HG02981 (cell line): ENCODE measurements around the gene TBP.
"Not testable (repeated sequence)": the region's sequence is repeated elsewhere in the genome, so short reads cannot be mapped to it uniquely, and the experiment has no call there.

Source experiments
- ATAC-seq: cut with Tn5 transposase; IDR thresholded peaks from one replicate; pipeline ENCODE4 v1.9.1; 2021; ENCODE audit warnings: mild to moderate bottlenecking, moderate library complexity; ENCODE audit not compliant: unreplicated experiment

TBP gene

DNA sequence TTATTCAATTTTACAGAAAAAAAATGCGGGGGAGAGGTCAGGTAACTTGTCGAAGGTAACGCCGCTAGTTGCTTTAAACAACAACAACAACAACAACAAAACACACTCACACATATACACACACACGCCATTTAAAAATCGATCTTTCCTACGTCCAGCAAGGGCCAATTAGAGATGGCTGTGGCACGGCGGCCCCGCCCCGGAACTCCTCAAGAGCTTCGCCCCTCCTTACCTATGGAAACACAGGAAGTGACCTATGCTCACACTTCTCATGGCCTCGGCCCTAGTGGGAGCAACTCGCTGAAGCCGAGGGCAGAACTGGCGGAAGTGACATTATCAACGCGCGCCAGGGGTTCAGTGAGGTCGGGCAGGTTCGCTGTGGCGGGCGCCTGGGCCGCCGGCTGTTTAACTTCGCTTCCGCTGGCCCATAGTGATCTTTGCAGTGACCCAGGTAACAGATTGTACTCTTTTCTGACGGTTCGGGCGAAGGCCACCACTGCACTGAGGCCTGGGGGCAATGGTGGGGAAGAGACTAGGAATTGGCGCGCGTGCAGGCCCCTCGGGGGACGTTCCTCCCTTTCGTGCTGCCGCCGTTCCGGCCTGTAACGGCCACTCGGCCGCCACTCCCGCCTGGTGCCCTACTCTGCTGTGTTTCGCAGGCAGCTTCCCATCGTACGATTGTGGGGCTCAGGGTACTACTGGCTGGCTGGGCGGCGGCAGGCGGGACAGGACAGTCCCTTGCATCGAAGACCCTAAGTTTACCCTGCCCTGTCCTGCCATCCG lies at the start of gene TBP:
TSS of gene TBP (plus strand) at position 357 of the 783 bp plus-strand sequence. CDS start 2,661 bp downstream, outside the sequence.
- peak; percentile 96 for ATAC-seq

DNA sequence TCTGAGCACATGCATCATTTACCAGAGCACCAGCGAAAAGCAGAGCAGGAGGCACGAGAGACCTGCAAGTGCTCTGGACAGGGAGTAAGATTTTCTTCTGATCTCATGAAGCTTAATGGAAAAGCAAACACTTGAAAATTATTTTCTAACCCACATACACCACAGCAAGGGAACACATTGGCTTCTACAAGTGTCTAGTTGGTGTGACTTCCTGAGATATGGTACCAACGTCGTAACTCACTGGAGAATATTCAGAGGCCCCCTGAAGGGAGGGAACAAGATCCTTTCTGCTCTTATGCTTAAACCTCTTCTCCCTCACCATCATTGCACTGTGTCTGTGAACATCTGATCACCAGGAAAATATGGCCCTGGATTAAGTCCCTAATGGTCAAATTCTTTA lies 49.7 kb upstream of the TBP start:
- no peak for ATAC-seq

DNA sequence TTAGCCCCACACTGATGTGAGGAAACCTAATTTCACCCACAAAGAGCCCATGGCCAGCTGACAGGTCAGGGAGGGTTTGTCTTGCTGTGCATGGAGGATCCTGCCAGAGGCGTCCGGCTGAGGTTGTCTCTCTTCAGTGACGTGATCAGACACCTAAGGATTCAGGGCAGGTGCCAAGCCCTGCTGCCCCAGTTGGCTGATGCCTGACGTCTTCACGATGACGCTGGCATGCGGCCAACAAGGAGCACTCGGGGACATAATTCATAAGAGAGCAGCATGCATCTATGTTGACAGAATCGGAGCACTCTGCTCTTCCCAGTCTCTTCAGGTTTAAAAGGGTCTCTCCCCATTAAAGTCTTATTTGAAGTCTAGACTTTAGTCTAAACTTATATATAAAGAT lies 48.9 kb upstream of the TBP start:
- ATAC-seq = no peak

DNA sequence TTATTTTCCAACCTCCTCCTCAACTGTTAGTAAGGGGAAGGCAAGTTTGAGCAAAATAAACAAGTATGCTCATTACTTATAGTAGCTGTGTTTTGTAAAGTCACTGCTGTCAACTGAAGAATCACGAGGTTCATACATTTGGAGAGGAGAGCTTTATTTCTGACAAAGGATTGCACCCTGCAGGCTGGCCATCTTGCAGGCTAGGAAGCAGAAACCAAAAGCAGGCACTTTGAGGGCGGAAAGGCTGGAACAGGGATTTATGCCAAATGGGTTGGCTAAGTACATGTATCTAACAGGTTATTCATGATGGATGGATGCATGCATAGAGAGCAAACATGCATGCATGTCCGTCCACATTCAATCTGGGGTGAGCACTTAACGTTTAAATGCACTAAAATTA lies 47.7 kb upstream of the TBP start:
- no peak for ATAC-seq

DNA sequence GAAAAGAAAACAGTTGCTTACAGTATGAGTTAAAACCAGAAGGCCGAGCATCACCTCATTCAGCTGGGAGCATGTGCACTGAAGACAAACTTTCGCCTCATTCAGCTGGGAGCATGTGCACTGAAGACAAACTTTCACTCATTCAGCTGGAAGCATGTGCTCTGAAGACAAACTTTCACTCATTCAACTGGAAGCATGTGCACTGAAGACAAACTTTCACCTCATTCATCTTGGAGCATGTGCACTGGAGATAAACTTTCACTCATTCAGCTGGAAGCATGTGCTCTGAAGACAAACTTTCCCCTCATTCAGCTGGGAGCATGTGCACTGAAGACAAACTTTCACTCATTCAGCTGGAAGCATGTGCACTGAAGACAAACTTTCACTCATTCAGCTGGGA lies 46.4 kb upstream of the TBP start:
- ATAC-seq = not testable (repeated sequence)

DNA sequence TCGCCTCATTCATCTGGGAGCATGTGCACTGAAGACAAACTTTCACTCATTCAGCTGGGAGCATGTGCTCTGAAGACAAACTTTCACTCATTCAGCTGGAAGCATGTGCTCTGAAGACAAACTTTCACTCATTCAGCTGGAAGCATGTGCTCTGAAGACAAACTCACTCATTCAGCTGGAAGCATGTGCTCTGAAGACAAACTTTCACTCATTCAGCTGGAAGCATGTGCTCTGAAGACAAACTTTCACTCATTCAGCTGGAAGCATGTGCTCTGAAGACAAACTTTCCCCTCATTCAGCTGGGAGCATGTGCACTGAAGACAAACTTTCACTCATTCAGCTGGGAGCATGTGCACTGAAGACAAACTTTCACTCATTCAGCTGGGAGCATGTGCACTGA lies 45.9 kb upstream of the TBP start:
- not testable (repeated sequence) for ATAC-seq

DNA sequence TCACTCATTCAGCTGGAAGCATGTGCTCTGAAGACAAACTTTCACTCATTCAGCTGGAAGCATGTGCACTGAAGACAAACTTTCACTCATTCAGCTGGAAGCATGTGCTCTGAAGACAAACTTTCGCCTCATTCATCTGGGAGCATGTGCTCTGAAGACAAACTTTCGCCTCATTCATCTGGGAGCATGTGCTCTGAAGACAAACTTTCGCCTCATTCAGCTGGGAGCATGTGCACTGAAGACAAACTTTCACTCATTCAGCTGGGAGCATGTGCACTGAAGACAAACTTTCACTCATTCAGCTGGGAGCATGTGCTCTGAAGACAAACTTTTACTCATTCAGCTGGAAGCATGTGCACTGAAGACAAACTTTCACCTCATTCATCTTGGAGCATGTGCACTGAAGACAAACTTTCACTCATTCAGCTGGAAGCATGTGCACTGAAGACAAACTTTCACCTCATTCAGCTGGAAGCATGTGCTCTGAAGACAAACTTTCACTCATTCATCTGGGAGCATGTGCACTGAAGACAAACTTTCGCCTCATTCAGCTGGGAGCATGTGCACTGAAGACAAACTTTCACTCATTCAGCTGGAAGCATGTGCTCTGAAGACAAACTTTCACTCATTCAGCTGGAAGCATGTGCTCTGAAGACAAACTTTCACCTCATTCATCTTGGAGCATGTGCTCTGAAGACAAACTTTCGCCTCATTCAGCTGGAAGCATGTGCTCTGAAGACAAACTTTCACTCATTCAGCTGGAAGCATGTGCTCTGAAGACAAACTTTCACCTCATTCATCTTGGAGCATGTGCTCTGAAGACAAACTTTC lies 45.1 kb upstream of the TBP start:
- ATAC-seq = not testable (repeated sequence)

DNA sequence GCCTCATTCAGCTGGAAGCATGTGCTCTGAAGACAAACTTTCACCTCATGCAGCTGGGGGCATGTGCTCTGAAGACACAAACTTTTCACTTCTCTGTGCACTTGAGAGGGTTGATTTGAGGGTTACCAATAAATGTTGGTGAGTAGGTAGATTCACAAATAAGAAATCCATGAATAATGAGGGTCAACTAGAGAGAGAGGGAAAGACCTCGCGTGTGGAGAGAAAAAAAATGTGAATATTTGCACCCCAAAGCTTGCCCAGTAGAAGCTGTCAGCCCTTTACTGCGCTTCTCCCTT lies 44.5 kb upstream of the TBP start:
- ATAC-seq = no peak

DNA sequence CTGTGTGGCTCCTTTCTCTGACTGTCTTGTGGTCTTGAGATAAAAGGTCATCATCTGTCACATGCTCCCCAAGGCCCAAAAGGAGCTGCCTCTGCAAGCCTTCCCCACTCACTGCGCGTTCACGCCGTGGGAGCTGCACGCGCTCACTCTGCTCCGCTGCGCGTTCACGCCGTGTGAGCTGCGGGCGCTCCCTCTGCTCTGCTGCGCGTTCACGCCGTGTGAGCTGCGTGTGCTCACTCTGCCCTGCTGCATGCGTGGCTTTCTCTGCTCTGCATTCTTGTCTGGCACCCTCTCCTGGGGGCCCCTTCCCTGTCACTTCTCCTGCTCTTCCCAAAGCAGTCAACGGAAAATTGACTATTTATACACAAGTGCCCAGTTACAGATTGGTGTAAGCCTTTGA lies 43.5 kb upstream of the TBP start:
- no peak for ATAC-seq

DNA sequence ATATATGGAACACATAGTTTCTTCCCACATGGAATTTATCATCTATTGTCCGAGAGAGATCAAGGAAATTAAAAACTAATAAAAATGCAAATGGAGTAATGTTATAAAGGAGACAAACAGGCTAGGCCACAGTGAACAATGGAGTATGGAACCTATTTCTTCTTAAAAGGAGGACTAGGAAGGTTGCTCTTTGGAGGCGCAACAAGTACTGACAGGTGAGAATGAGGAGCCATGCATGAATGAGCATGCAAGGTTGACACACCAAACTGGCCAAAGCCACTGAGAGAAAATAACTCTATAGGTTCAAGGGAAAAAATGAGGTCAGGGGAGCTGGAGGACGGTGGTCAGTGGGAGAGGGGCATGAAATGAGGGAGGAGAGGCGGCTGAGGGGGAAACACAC lies 41.9 kb upstream of the TBP start:
- ATAC-seq = no peak

DNA sequence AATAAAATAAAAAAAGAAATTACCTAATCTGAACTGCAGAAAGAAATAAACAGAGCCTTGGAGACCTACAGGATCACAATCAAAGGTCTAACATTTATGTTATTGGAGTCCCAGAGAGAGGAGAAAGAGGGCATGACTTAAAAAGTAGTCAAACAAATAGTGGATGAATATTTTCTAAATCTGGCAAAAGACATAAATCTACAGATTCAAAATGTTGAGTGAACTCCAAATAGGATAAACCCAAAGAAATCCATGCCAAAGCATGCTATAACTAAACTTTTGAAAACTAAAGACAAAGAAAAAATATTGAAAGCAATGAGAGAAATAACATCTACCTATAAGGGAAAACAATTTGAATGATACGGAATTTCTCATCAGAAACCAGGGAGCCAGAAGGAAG lies 39.3 kb upstream of the TBP start:
- ATAC-seq = no peak

DNA sequence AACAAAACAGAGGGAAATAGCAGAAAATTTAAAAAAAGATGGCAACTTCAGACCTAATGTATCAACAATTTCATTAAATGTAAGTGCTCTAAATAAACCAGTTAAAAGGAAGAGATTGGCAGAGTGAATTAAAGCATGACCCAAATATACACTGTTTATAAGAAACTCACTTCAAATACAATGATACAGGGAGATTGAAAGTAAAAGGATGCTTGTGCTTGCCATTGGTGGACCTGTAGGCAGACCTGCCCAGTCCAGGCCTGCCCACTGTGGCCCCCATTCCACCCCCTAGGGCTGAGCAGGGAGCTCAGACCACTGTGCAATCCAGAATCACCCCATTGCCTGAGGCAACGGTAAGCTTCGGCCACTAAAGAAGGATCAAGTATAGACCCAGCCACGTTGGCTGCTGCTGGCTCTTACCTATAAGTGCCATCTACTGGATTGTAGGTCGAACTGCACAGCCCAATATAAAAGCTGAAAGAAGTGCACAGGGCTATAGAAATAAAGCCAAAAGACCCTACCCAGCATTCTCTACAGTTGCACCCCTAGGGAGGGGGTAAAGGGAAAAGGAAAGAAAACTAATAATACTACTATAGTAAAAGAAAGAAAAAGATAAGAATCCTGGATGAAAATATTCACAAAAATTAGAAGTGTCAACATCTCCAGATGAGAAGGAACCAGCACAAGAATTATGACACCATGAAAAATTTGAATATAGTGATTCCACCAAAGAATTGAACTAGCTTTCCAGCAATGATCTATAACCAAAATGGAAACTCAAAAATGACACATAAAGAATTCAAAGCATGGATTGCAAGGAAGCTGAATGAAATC lies 37.2 kb upstream of the TBP start:
- ATAC-seq = peak; percentile 94

DNA sequence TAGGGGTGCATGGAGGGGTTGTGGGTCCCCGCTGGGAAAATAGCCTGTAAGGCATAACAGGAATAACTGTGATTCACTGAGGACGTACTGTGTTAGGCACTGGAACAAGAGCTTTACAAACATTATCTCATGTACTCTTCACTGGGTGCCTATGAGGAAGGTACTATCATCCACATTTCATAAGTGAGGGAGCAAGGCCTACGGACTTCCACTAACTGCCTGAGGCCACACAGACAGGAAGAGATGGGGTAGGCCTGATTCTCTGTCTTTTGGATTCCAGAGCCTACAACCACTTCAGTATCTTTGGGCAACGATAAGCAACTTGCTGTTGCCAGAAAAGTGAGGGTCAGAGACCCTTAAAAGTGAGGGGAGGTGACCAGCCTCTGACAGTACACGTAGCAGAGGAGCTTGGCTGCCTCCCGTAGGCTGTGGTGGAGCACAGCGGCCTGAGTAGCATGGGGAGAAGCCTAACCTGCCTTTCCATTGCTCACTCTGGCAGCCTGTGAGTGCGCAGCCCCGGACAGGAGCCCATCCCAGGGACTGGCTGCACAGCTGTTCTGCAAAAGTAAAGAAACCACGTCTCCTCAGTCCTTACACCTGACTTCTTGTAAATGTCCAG lies 31.5 kb upstream of the TBP start:
- no peak for ATAC-seq

DNA sequence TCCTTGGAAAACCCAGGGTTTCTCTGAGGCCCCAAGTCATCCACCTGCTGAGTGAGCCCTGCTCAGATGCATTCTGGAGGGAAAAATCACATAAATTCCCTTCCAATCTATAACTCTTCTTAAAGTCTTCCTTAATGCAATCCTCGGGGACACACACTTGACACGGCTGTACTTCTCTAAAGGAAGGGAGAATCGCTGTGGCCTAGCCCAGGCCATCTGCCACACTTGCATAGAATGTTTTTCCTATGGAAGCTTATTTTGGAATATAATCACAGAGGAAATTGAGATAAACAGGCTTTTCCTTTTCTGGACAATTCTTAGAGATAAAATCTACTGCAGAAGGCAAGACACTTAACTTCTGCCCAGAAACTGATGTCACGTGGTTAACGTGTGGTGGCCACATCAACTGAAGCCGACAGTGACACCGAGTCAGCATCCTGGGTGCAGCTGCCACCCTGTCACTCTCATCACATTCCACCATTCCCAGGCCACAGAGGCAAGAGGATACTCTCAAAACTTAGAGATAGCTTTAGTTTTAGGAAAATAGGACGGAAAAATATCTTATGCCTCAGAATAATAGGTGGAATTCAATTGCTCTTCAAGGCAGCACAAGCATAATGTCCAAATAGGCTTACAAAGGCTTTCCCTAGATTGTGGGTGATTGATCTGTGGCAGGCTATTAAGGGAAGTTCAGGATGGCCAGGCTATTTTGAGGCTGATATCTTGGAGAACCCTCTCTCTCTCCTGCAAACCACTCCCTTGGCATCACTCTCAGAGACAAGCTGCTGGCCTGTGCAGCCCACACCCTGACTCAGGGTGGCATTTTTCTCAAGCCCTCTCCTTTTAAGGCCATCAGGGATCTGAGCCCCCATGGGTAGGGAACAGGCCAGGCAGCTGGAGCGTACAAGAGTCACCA lies 30.7 kb upstream of the TBP start:
- ATAC-seq = no peak

DNA sequence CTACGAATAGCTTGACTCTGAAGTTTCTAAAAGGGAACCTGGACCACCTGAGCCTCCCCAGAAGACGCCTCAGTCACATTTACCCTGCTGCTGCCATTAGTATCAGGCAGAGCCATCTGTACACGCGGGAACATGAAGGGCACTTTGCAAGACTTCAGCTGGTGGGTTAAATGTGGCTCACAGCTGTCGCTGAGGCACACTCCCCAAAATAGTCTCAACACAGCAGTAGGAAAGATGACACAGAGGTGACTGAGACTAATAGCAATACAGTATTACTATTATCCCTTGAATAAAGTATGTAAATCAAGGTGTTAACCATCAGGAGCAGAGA lies 30.0 kb upstream of the TBP start:
- ATAC-seq = no peak

DNA sequence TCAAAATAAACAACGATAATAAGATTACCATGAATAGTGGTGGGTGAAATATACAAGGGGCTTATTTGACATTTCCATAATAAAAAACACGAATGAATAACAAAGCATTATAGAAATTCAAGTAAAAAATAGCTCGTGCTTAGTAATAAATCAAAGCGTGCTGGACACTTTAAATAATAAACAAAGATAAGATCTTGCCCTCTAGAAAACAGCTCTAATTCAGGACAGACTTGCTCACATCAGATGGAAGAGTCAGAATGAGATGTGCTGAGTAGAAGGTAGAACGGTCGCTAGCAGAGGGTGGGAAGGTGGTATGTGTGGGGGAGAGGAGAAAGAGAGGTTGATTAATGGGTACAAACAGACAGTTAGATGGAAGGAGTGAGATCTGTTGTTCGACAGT lies 28.4 kb upstream of the TBP start:
- ATAC-seq = no peak

DNA sequence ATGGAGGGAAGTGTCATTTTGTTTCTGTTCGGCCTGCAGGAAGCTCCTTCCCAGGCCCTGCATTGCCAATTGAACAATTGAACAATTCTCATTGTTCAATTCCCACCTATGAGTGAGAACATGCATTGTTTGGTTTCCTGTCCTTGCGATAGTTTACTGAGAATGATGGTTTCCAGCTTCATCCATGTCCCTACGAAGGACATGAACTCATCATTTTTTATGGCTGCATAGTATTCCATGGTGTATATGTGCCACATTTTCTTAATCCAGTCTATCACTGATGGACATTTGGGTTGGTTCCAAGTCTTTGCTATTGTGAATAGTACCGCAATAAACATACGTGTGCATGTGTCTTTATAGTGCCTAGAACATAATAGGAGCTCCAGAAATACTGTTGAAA lies 26.2 kb upstream of the TBP start:
- ATAC-seq = not testable (repeated sequence)

DNA sequence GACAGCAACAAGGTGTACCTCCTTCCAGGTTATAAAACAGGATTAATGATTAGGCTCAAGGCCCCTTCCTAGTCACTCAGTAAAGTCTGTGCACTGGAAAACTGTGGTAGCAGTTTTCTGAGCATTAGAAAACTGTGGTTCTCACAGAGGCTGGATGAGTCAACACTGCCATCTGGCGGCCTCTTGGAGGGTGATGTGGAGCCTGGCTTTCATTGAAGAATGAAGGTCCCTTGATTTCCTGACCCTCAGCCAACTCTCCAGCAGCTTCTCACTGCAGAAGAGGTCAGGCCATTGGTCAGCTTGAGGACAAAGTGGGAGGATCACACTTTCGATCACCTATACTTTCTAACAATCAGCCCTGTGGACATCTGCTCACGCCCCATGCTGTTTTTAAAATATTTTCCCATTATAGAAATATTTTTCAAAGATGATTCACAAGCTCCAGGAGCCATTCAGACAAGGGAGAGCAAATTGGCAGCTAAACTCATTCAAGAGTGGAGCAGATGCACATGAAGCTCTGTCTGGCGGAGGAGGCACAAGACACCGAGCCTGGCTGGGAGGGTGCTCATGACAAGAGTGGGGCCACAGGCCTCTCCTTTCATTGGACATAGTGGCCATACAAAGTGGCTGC lies 24.2 kb upstream of the TBP start:
- ATAC-seq = peak; percentile 76

DNA sequence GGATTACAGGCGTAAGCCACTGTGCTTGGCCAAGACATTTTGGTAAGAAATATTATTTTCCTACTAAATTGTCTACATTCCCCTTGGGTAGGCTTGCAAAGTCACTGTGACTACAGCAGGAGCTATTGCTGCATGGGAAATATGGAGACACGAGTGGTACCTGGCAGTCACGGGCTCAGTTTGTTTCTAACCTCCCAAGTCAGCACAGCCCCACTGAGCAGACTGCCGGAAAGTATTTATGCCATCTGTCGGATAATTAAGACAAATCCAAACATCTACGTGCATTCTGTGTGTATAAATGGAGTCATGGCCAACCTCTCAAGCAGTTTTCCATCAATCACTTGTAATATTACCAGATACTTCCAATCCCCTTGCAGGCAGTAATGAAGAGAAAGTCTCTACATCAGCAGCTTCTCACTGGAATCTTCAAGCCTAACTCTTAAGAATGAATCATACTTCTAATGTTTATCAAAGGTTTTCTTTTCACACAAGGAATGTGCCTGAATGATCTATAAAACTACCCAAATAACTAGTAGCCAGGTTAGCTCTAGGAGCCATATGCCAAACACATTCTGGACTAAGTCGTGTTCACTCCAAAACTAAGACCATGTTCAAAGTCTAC lies 21.2 kb upstream of the TBP start:
- no peak for ATAC-seq
